Natural killer cell (primary cell): Measurements from ENCODE around the gene PLXNA2. TPM values are rescaled to one million over a fixed set of nuclear protein-coding genes. Genes with fewer than 3 reads are reported as not detected.

Experiments
- ATAC-seq, 3 donors: fragments of 150-1000 bp in 2 of 3; fragments of 200-7000 bp in 1 of 3; cut with Tn5 transposase; 1 replicate in 1 of 3; 2 replicates in 2 of 3; pipeline ENCODE4 v1.10.0; 2021; ENCODE audit warnings: mild to moderate bottlenecking in 2 of 3, moderate library complexity in 2 of 3
- DNase-seq, 2 donors: peaks; one replicate each; pipeline versions ENCODE4 v3.0.0 to v3.0.0-alpha.2; 2013 to 2021; ENCODE audit warnings: mixed read lengths in 1 of 2
- H3K27ac ChIP-seq: one replicate; pipeline ENCODE4 v1.5.1; 2013; ENCODE audit warnings: mild to moderate bottlenecking, low read length
- H3K27me3 ChIP-seq: one replicate; pipeline ENCODE4 v1.6.1; 2013; ENCODE audit warnings: low read length; ENCODE audit not compliant: control insufficient read depth, insufficient read depth
- H3K36me3 ChIP-seq: one replicate; pipeline ENCODE4 v1.6.1; 2013; ENCODE audit warnings: low read length; ENCODE audit not compliant: control insufficient read depth, insufficient read depth
- H3K4me1 ChIP-seq: one replicate; pipeline ENCODE4 v1.6.1; 2013; ENCODE audit warnings: low read length; ENCODE audit not compliant: control insufficient read depth, insufficient read depth
- H3K4me3 ChIP-seq: one replicate; pipeline ENCODE4 v1.5.1; 2013; ENCODE audit warnings: low read length
- H3K9me3 ChIP-seq: one replicate; pipeline ENCODE4 v1.6.1; 2013; ENCODE audit warnings: low read length; ENCODE audit not compliant: control insufficient read depth, insufficient read depth
- H3K27ac Mint-ChIP-seq, 2 donors: one replicate each; pipeline ENCODE4 v1.8.0; 2022; ENCODE audit warnings: mild to moderate bottlenecking in 2 of 2, mixed read lengths in 2 of 2, moderate library complexity in 1 of 2
- H3K27me3 Mint-ChIP-seq, 2 donors: one replicate each; pipeline ENCODE4 v1.8.0; 2022; ENCODE audit warnings: low read depth in 2 of 2, mixed read lengths in 2 of 2
- H3K36me3 Mint-ChIP-seq: one replicate; pipeline ENCODE4 v1.8.0; 2022; ENCODE audit warnings: mixed read lengths
- H3K4me1 Mint-ChIP-seq, 2 donors: one replicate each; pipeline ENCODE4 v1.8.0; 2022; ENCODE audit warnings: mixed read lengths in 2 of 2
- H3K4me3 Mint-ChIP-seq: one replicate; pipeline ENCODE4 v1.8.0; 2022; ENCODE audit warnings: mild to moderate bottlenecking, moderate library complexity, mixed read lengths
- H3K9me3 Mint-ChIP-seq, 2 donors: one replicate each; pipeline ENCODE4 v1.8.0; 2022; ENCODE audit warnings: mixed read lengths in 2 of 2
- CTCF ChIP-seq: fragments of 200-600 bp; IDR thresholded peaks from one replicate; pipeline ENCODE4 v1.8.0; 2022; ENCODE audit warnings: antibody characterized with exemption
- WGBS: methylation state at CpG from one replicate; pipeline ENCODE4 v1.1.7; 2013; ENCODE audit warnings: missing lambda C conversion rate; ENCODE audit not compliant: insufficient coverage; 5-methylcytosine and 5-hydroxymethylcytosine counted together
- intact Hi-C: fragments of 100-400 bp; cut with micrococcal nuclease; formaldehyde crosslinking; loops from one replicate; pipeline ENCODE4 v1.14.2; 2022
- total RNA-seq, 4 donors: library from RNA; stranded (reverse); fragments of 120-200 nt in 1 of 4; gene quantifications; one replicate each; pipeline versions ENCODE4 v1.2.3 to v1.2.4, GENCODE V29; 2013 to 2022

PLXNA2 gene
- total RNA-seq, 3 donors from 2014 or later (not counting 1 experiment from before 2014, with no cell fraction given), result 2.8 to 8.4 (median 2.8) TPM

GRCh38 chr1:208171616-208172422 lies 72.4 kb downstream of the PLXNA2 start:
- DNase-seq (no peak), ATAC-seq (no peak)
- Histone ChIP-seq H3K9me3 (no peaks in the 10 kb centered on the region), H3K4me1 (no peaks in the 10 kb centered on the region), H3K27me3 (no peaks in the 10 kb centered on the region), H3K4me3 (no peak overlapping the region), H3K36me3 (no peaks in the 10 kb centered on the region), H3K27ac (no peak overlapping the region)
- Mint-ChIP-seq H3K27ac (no peak overlapping the region), H3K36me3 (no peaks in the 10 kb centered on the region), H3K9me3 (no peaks in the 10 kb centered on the region), H3K4me3 (no peak overlapping the region), H3K27me3 (peaks cover 14 to 15% of the 10 kb centered on the region in 2 donors), H3K4me1 (no peaks in the 10 kb centered on the region)
- 65% methylated on average over 7 of the region's 7 CpGs for WGBS
- TF ChIP-seq CTCF, result no peak
- intact Hi-C loops, result no loop called here

GRCh38 chr1:208170252-208170651 lies 73.9 kb downstream of the PLXNA2 start:
- 18% methylated on average over 4 of the region's 4 CpGs for WGBS
- no peaks in the 10 kb centered on the region for H3K4me1 Mint-ChIP-seq
- Histone ChIP-seq H3K36me3 (no peaks in the 10 kb centered on the region), H3K27ac (no peak overlapping the region), H3K4me1 (no peaks in the 10 kb centered on the region), H3K4me3 (no peak overlapping the region), H3K9me3 (no peaks in the 10 kb centered on the region), H3K27me3 (no peaks in the 10 kb centered on the region)
- no peak overlapping the region for H3K4me3 Mint-ChIP-seq
- H3K27ac Mint-ChIP-seq, result no peak overlapping the region
- ATAC-seq, result no peak
- no peaks in the 10 kb centered on the region for H3K36me3 Mint-ChIP-seq
- intact Hi-C loops, result no loop called here
- H3K27me3 Mint-ChIP-seq, result peaks cover 23 to 29% of the 10 kb centered on the region in 2 donors
- no peaks in the 10 kb centered on the region for H3K9me3 Mint-ChIP-seq
- no peak for TF ChIP-seq CTCF
- no peak for DNase-seq

GRCh38 chr1:208169081-208169879 lies 74.9 kb downstream of the PLXNA2 start:
- Mint-ChIP-seq H3K36me3 (no peaks in the 10 kb centered on the region), H3K4me1 (no peaks in the 10 kb centered on the region), H3K27ac (no peak overlapping the region), H3K9me3 (no peaks in the 10 kb centered on the region), H3K27me3 (peaks cover 31 to 38% of the 10 kb centered on the region in 2 donors), H3K4me3 (no peak overlapping the region)
- Histone ChIP-seq H3K27me3 (peaks cover 4% of the 10 kb centered on the region), H3K27ac (no peak overlapping the region), H3K36me3 (no peaks in the 10 kb centered on the region), H3K4me3 (no peak overlapping the region), H3K4me1 (no peaks in the 10 kb centered on the region), H3K9me3 (no peaks in the 10 kb centered on the region)
- intact Hi-C loops, result no loop called here
- TF ChIP-seq CTCF, result no peak
- DNase-seq, result no peak
- WGBS, result 71% methylated on average over 8 of the region's 8 CpGs
- ATAC-seq, result no peak
